Measurements from ENCODE around the gene C3orf22.

DNA sequence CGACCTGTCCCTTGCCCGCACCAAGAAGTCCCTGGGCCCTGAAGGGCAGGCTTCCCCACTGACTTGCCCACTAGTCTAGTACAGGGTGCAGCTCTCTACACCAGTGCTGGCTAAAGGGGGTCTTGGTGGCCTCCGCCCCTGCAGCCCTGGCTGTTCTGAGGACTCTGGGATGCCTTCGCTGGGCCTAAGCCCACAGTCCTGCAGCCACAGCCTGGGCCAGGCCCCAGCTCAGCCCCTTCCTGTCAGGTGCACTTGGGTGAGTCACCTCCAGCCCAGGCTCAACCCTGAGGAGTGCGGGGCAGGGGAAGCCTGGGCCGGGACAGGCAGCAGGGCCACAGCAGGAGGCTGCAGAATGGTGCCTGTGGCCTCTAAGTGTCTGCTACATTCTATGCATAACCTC, 971 bp downstream of the C3orf22 start:
- TF ChIP-seq, protein P1, sequence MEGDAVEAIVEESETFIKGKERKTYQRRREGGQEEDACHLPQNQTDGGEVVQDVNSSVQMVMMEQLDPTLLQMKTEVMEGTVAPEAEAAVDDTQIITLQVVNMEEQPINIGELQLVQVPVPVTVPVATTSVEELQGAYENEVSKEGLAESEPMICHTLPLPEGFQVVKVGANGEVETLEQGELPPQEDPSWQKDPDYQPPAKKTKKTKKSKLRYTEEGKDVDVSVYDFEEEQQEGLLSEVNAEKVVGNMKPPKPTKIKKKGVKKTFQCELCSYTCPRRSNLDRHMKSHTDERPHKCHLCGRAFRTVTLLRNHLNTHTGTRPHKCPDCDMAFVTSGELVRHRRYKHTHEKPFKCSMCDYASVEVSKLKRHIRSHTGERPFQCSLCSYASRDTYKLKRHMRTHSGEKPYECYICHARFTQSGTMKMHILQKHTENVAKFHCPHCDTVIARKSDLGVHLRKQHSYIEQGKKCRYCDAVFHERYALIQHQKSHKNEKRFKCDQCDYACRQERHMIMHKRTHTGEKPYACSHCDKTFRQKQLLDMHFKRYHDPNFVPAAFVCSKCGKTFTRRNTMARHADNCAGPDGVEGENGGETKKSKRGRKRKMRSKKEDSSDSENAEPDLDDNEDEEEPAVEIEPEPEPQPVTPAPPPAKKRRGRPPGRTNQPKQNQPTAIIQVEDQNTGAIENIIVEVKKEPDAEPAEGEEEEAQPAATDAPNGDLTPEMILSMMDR (conservative IDR thresholded peaks at IDR 0.05 in 1 of 2, IDR thresholded peaks at IDR 0.05 in 1 of 2; ENCODE audit: extremely low read depth in 1 of 2, insufficient read depth in 1 of 2, low read depth in 1 of 2, low read length in 2 of 2), result no peak
- no peak for TF ChIP-seq EZH2 (IDR thresholded peaks at IDR 0.05; ENCODE audit: borderline replicate concordance, low read length)
